ENCODE data around the gene GORAB. TPM values are rescaled to one million over a fixed set of nuclear protein-coding genes. Genes with fewer than 3 reads are reported as not detected.

The GORAB gene
- polyA plus RNA-seq, 2 of the 4 experiments (the other 2 are of a cell fraction): 7.5 to 15.1 TPM

- no peak for FAIRE-seq
- H3K9me3 ChIP-seq: no peaks in the 10 kb centered on the region
These were observed 37.6 kb upstream of the GORAB start for GRCh38 chr1:170494369-170494768.

More at GRCh38 chr1:170494369-170494768, 37.6 kb upstream of the GORAB start:
- TF ChIP-seq, protein P1, sequence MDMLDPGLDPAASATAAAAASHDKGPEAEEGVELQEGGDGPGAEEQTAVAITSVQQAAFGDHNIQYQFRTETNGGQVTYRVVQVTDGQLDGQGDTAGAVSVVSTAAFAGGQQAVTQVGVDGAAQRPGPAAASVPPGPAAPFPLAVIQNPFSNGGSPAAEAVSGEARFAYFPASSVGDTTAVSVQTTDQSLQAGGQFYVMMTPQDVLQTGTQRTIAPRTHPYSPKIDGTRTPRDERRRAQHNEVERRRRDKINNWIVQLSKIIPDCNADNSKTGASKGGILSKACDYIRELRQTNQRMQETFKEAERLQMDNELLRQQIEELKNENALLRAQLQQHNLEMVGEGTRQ (IDR thresholded peaks at IDR 0.05): no peak
- no peak for TF ChIP-seq HMGXB4 (CRISPR knock-in tag; IDR thresholded peaks at IDR 0.05; ENCODE audit: borderline replicate concordance)
- TF ChIP-seq POLR2AphosphoS2 (conservative IDR thresholded peaks at IDR 0.05; ENCODE audit: low read length): no peak
- TF ChIP-seq, protein P2, sequence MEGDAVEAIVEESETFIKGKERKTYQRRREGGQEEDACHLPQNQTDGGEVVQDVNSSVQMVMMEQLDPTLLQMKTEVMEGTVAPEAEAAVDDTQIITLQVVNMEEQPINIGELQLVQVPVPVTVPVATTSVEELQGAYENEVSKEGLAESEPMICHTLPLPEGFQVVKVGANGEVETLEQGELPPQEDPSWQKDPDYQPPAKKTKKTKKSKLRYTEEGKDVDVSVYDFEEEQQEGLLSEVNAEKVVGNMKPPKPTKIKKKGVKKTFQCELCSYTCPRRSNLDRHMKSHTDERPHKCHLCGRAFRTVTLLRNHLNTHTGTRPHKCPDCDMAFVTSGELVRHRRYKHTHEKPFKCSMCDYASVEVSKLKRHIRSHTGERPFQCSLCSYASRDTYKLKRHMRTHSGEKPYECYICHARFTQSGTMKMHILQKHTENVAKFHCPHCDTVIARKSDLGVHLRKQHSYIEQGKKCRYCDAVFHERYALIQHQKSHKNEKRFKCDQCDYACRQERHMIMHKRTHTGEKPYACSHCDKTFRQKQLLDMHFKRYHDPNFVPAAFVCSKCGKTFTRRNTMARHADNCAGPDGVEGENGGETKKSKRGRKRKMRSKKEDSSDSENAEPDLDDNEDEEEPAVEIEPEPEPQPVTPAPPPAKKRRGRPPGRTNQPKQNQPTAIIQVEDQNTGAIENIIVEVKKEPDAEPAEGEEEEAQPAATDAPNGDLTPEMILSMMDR (IDR thresholded peaks at IDR 0.05): no peak
- no peak for TF ChIP-seq MAX (IDR thresholded peaks at IDR 0.05)
- TF ChIP-seq, protein P3, sequence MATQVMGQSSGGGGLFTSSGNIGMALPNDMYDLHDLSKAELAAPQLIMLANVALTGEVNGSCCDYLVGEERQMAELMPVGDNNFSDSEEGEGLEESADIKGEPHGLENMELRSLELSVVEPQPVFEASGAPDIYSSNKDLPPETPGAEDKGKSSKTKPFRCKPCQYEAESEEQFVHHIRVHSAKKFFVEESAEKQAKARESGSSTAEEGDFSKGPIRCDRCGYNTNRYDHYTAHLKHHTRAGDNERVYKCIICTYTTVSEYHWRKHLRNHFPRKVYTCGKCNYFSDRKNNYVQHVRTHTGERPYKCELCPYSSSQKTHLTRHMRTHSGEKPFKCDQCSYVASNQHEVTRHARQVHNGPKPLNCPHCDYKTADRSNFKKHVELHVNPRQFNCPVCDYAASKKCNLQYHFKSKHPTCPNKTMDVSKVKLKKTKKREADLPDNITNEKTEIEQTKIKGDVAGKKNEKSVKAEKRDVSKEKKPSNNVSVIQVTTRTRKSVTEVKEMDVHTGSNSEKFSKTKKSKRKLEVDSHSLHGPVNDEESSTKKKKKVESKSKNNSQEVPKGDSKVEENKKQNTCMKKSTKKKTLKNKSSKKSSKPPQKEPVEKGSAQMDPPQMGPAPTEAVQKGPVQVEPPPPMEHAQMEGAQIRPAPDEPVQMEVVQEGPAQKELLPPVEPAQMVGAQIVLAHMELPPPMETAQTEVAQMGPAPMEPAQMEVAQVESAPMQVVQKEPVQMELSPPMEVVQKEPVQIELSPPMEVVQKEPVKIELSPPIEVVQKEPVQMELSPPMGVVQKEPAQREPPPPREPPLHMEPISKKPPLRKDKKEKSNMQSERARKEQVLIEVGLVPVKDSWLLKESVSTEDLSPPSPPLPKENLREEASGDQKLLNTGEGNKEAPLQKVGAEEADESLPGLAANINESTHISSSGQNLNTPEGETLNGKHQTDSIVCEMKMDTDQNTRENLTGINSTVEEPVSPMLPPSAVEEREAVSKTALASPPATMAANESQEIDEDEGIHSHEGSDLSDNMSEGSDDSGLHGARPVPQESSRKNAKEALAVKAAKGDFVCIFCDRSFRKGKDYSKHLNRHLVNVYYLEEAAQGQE (IDR thresholded peaks at IDR 0.05): no peak
- no peak for TF ChIP-seq FOSB (CRISPR knock-in tag; IDR thresholded peaks at IDR 0.05)
- no peak for TF ChIP-seq HOXB13 (CRISPR knock-in tag; IDR thresholded peaks at IDR 0.05; ENCODE audit: low read depth)
- no peak for TF ChIP-seq KDM1A (IDR thresholded peaks at IDR 0.05; ENCODE audit: low read depth)
- TF ChIP-seq EP300 (IDR thresholded peaks at IDR 0.05): no peak
- TF ChIP-seq TP53 (CRISPR knock-in tag; IDR thresholded peaks at IDR 0.05): no peak
- TF ChIP-seq RAD21 (conservative IDR thresholded peaks at IDR 0.05 in 1 of 2, IDR thresholded peaks at IDR 0.05 in 1 of 2): no peak
- no peak for TF ChIP-seq MAFK (IDR thresholded peaks at IDR 0.05; ENCODE audit: partially characterized antibody)
- no peak for TF ChIP-seq SMC3 (IDR thresholded peaks at IDR 0.05)
- TF ChIP-seq MAZ (IDR thresholded peaks at IDR 0.05; ENCODE audit: borderline replicate concordance, low read depth, low read length): no peak
- no peak for TF ChIP-seq ELK1 (IDR thresholded peaks at IDR 0.05; ENCODE audit: low read depth, low read length)
- DNase-seq (ENCODE audit: low read depth in 1 of 2, low spot score in 1 of 2): no peak
- 26% methylated on average over 3 of the region's 3 CpGs for WGBS (ENCODE audit: missing lambda C conversion rate)
- H3K4me1 ChIP-seq: no peaks in the 10 kb centered on the region
- no peak overlapping the region for H3K4me3 ChIP-seq
- ChIA-PET CTCF (interaction anchor here (1.1 kb wide), 1 partner anchor 566 kb away, joined by 3 read pairs; no protein-coding TSS in a partner anchor), POLR2A (no interaction called here)
- no peak for ATAC-seq
- no peak overlapping the region for H3K4me2 ChIP-seq
- H3K27ac ChIP-seq: no peak overlapping the region
